HUES6 (cell line): ENCODE measurements around the gene NSUN2.
"Not testable (repeated sequence)": the region's sequence is repeated elsewhere in the genome, so short reads cannot be mapped to it uniquely, and the experiment has no call there.

Experiments used
- H3K27ac ChIP-seq: 2 replicates; pipeline ENCODE4 v1.7.0; 2013; ENCODE audit warnings: low read depth, mild to moderate bottlenecking, low read length, inconsistent platforms
- H3K27me3 ChIP-seq: 2 replicates; pipeline ENCODE4 v1.6.1; 2013; ENCODE audit warnings: low read length; ENCODE audit not compliant: control insufficient read depth, insufficient read depth
- H3K36me3 ChIP-seq: 2 replicates; pipeline ENCODE4 v1.6.1; 2013; ENCODE audit warnings: low read length; ENCODE audit not compliant: control insufficient read depth, insufficient read depth
- H3K4me1 ChIP-seq: 2 replicates; pipeline ENCODE4 v1.6.1; 2013; ENCODE audit warnings: low read length; ENCODE audit not compliant: control insufficient read depth, insufficient read depth
- H3K4me3 ChIP-seq: 2 replicates; pipeline ENCODE4 v1.5.1; 2013; ENCODE audit warnings: low read depth, low read length
- H3K9ac ChIP-seq: one replicate; pipeline ENCODE4 v1.6.1; 2013; ENCODE audit warnings: mild to moderate bottlenecking, low read length
- H3K9me3 ChIP-seq: 2 replicates; pipeline ENCODE4 v1.6.1; 2013; ENCODE audit warnings: low read depth, low read length; ENCODE audit not compliant: control insufficient read depth, insufficient read depth

NSUN2 gene

GRCh38 chr5:6572086-6572824, 60.6 kb downstream of the NSUN2 start:
- Histone ChIP-seq H3K36me3 (no peaks in the 10 kb centered on the region), H3K27me3 (peaks cover 19% of the 10 kb centered on the region), H3K4me3 (no peak overlapping the region), H3K4me1 (no peaks in the 10 kb centered on the region), H3K9me3 (peaks cover 3% of the 10 kb centered on the region; the same call in 1 of the 2 replicates), H3K9ac (no peak overlapping the region), H3K27ac (no peak overlapping the region)

DNA sequence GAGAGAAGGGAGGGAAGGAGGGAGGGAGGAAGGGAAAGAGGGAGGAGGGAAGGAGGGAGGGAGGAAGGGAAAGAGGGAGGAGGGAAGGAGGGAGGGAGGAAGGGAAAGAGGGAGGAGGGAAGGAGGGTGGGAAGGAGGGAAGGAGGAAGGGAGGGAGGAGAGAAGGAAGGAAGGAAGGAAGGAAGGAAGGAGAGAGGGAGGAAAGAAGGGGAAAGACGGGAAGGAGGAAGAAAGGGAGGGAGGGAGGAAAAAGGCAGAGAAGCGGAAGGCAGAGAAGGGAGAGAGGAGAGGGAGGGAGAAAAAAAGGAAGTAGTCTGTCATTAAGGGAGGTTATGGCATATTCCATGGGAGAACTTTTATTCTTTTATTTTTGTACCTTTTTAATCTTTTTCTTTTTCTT, 61.2 kb downstream of the NSUN2 start:
- H3K27me3 ChIP-seq, result peaks cover 19% of the 10 kb centered on the region
- not testable (repeated sequence) for H3K9me3 ChIP-seq, H3K27ac ChIP-seq, H3K4me1 ChIP-seq, H3K36me3 ChIP-seq, H3K4me3 ChIP-seq, H3K9ac ChIP-seq

DNA sequence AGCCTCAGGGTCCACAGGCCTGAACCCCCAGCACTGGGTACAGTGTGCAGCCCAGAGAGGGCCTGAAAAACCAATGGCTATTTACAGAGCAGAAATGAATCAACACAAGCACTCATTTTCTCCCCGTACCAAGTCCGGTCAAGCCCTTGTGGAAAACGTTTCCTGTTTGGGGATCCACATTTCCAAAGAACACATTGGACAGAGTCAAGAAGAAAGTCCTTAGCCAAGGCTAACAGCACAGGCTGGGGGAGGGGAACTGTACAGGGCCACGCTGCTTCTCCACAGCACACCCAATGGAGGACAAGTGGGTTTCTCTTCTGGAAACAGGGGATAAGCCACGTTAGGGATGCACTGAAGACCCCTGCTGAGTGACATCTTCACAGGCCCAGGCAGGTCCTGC, 62.3 kb downstream of the NSUN2 start:
- Histone ChIP-seq H3K36me3 (no peaks in the 10 kb centered on the region), H3K9me3 (no peaks in the 10 kb centered on the region), H3K9ac (no peak overlapping the region), H3K4me1 (no peaks in the 10 kb centered on the region), H3K4me3 (no peak overlapping the region), H3K27me3 (peaks cover 19% of the 10 kb centered on the region), H3K27ac (no peak overlapping the region)

GRCh38 chr5:6568889-6569288, 64.0 kb downstream of the NSUN2 start:
- H3K36me3 ChIP-seq, result no peaks in the 10 kb centered on the region
- H3K9ac ChIP-seq, result no peak overlapping the region
- H3K27ac ChIP-seq, result no peak overlapping the region
- no peaks in the 10 kb centered on the region for H3K9me3 ChIP-seq
- H3K4me3 ChIP-seq, result no peak overlapping the region
- peaks cover 16% of the 10 kb centered on the region for H3K27me3 ChIP-seq
- no peaks in the 10 kb centered on the region for H3K4me1 ChIP-seq

- Histone ChIP-seq H3K27ac (no peak overlapping the region), H3K36me3 (no peaks in the 10 kb centered on the region), H3K4me1 (no peaks in the 10 kb centered on the region), H3K4me3 (no peak overlapping the region), H3K9ac (no peak overlapping the region), H3K27me3 (peaks cover 11% of the 10 kb centered on the region), H3K9me3 (no peaks in the 10 kb centered on the region)
Observed at GRCh38 chr5:6568383-6568782, 64.5 kb downstream of the NSUN2 start.

DNA sequence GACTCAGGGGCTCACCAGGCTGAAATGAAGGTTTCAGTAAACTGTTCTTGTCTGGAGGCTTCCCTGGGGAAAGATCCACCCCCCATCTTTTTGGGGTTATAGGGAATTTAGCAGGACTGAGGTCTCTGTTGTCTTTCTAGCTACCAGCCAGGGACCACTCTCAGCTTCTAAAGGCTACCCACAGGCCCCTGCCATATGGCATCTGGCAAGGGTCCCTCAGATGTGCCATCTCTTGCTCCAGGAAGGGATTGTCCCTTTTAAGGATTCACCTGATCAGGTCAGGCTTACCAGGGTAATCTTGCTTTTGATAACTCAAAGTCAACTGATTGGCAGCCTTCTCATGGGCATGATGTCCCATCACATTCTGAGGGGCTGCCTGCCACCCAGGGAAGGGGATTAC, 65.0 kb downstream of the NSUN2 start:
- H3K36me3 ChIP-seq, result no peaks in the 10 kb centered on the region
- H3K4me3 ChIP-seq, result no peak overlapping the region
- H3K4me1 ChIP-seq, result no peaks in the 10 kb centered on the region
- no peak overlapping the region for H3K27ac ChIP-seq
- peaks cover 8% of the 10 kb centered on the region; the same call in 1 of the 2 replicates for H3K27me3 ChIP-seq
- no peak overlapping the region for H3K9ac ChIP-seq
- H3K9me3 ChIP-seq, result no peaks in the 10 kb centered on the region

GRCh38 chr5:6567068-6567467, 65.8 kb downstream of the NSUN2 start:
- H3K27me3 ChIP-seq, result peaks cover 1% of the 10 kb centered on the region; the same call in 1 of the 2 replicates
- H3K4me1 ChIP-seq, result no peaks in the 10 kb centered on the region
- H3K4me3 ChIP-seq, result no peak overlapping the region
- no peak overlapping the region for H3K9ac ChIP-seq
- H3K9me3 ChIP-seq, result no peaks in the 10 kb centered on the region
- H3K36me3 ChIP-seq, result no peaks in the 10 kb centered on the region
- H3K27ac ChIP-seq, result no peak overlapping the region

DNA sequence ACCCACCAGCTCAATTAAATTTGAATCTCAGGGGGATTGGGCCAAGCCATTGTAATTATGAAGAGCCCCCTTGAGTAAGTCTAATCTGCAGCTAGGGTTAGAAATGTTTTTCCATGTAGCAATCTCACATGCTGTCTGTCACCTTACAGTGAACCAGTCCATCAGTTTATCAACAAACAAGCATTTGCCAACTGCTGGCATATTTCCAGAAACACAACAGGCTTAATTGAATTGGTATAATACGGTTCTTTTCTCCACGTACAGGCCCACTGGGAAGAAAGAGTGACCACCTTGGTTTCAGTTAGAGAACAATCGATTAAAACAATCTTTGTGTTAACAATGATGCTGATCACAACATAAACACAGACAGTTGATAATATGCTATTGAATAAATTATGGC, 67.4 kb downstream of the NSUN2 start:
- no peak overlapping the region for H3K9ac ChIP-seq
- H3K36me3 ChIP-seq, result no peaks in the 10 kb centered on the region
- H3K4me3 ChIP-seq, result no peak overlapping the region
- H3K9me3 ChIP-seq, result no peaks in the 10 kb centered on the region
- no peaks in the 10 kb centered on the region for H3K4me1 ChIP-seq
- no peaks in the 10 kb centered on the region for H3K27me3 ChIP-seq
- H3K27ac ChIP-seq, result no peak overlapping the region

GRCh38 chr5:6557807-6558575, 74.9 kb downstream of the NSUN2 start:
- no peaks in the 10 kb centered on the region for H3K36me3 ChIP-seq
- no peaks in the 10 kb centered on the region for H3K27me3 ChIP-seq

GRCh38 chr5:6556802-6557102, 76.1 kb downstream of the NSUN2 start:
- Histone ChIP-seq H3K9me3 (peaks cover 29% of the 10 kb centered on the region), H3K36me3 (no peaks in the 10 kb centered on the region), H3K4me3 (no peak overlapping the region), H3K9ac (no peak overlapping the region), H3K27me3 (no peaks in the 10 kb centered on the region), H3K4me1 (no peaks in the 10 kb centered on the region), H3K27ac (no peak overlapping the region)

More at GRCh38 chr5:6557807-6558575, 74.9 kb downstream of the NSUN2 start:
- H3K9me3 ChIP-seq, result peaks cover 29% of the 10 kb centered on the region
- H3K27ac ChIP-seq, result no peak overlapping the region
- no peak overlapping the region for H3K4me3 ChIP-seq
- no peaks in the 10 kb centered on the region for H3K4me1 ChIP-seq
- no peak overlapping the region for H3K9ac ChIP-seq

DNA sequence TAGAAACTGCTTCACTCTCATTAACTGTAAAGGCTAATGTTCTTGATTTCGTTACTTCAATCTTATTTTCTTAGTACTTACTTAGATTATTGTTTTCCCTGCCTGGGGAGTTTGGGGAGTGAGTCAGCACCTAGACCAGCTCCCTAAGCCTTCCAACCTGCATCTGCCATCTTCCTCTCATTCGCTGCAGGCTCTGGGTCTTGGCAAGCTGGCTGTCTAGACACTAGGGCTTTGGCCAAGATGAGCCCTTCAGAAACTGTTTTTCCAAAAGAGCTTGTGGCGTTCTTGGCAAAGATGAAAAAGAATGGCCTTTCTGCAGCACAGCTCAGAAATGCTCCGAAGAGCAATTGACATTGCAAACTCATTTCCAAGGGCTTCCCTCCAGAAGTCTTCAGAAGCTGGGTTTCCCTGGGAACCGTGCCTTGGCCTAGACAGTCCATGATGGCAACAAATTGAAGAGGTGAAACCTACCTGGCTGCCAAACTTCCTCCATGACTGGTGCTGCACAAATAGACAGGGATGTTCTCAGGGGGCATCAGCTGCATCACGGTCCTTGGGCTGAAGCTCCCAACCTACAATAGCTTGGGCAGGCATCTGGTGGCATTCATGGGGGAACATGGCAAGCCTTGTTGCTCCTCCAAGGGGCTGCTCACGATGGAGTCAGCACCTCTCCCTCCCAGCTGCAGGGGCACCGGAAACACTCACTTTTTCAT, 76.6 kb downstream of the NSUN2 start:
- no peaks in the 10 kb centered on the region for H3K36me3 ChIP-seq
- no peaks in the 10 kb centered on the region for H3K4me1 ChIP-seq
- H3K9ac ChIP-seq, result no peak overlapping the region
- H3K27ac ChIP-seq, result no peak overlapping the region
- no peaks in the 10 kb centered on the region for H3K27me3 ChIP-seq
- H3K9me3 ChIP-seq, result peaks cover 29% of the 10 kb centered on the region
- H3K4me3 ChIP-seq, result no peak overlapping the region
